Measurements from ENCODE around the gene PSTPIP1. TPM values are rescaled to one million over a fixed set of nuclear protein-coding genes. Genes with fewer than 3 reads are reported as not detected.

Gene PSTPIP1
- polyA plus RNA-seq, 1 donor from 2014 or later: not detected

DNA sequence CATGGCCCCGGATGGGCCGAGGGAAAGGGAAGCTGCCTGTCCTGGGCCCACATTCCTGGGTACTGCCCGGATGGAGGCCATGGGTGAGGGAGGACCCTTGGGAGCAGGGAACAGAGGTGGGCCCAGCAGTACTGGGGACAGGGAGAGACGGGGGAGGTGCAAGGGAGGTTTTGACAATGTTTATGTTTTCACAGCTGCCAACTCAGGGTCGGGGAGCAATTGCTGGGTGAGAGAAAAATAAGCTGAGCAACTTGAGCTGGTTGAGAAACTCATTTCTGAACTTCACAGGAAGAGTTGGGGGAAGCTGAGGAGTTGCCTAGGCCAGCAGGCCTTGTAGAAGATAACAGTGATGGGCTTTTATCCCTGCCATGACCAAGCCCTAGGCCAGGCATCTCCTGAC is 87.0 kb downstream of the PSTPIP1 start:
- no peaks in the 10 kb centered on the region for H3K9me2 ChIP-seq (ENCODE audit: insufficient read depth, low read length)
- H3K27ac ChIP-seq (ENCODE audit: low read length): no peak overlapping the region
- TF ChIP-seq TAF1 (IDR thresholded peaks at IDR 0.05; ENCODE audit: low read depth) (no peak), SMC3 (conservative IDR thresholded peaks at IDR 0.05; ENCODE audit: poor library complexity) (no peak), RAD21 (conservative IDR thresholded peaks at IDR 0.05) (no peak), EP300 (conservative IDR thresholded peaks at IDR 0.05; ENCODE audit: poor library complexity, severe bottlenecking) (no peak), EZH2 (IDR thresholded peaks at IDR 0.05; ENCODE audit: borderline replicate concordance, insufficient read depth, low read length, poor library complexity, severe bottlenecking) (no peak), POLR2AphosphoS5 (IDR thresholded peaks at IDR 0.05) (no peak)
- TF ChIP-seq, protein P1, sequence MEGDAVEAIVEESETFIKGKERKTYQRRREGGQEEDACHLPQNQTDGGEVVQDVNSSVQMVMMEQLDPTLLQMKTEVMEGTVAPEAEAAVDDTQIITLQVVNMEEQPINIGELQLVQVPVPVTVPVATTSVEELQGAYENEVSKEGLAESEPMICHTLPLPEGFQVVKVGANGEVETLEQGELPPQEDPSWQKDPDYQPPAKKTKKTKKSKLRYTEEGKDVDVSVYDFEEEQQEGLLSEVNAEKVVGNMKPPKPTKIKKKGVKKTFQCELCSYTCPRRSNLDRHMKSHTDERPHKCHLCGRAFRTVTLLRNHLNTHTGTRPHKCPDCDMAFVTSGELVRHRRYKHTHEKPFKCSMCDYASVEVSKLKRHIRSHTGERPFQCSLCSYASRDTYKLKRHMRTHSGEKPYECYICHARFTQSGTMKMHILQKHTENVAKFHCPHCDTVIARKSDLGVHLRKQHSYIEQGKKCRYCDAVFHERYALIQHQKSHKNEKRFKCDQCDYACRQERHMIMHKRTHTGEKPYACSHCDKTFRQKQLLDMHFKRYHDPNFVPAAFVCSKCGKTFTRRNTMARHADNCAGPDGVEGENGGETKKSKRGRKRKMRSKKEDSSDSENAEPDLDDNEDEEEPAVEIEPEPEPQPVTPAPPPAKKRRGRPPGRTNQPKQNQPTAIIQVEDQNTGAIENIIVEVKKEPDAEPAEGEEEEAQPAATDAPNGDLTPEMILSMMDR (IDR thresholded peaks at IDR 0.05; ENCODE audit: poor library complexity, severe bottlenecking): no peak
- TF ChIP-seq, protein P2, sequence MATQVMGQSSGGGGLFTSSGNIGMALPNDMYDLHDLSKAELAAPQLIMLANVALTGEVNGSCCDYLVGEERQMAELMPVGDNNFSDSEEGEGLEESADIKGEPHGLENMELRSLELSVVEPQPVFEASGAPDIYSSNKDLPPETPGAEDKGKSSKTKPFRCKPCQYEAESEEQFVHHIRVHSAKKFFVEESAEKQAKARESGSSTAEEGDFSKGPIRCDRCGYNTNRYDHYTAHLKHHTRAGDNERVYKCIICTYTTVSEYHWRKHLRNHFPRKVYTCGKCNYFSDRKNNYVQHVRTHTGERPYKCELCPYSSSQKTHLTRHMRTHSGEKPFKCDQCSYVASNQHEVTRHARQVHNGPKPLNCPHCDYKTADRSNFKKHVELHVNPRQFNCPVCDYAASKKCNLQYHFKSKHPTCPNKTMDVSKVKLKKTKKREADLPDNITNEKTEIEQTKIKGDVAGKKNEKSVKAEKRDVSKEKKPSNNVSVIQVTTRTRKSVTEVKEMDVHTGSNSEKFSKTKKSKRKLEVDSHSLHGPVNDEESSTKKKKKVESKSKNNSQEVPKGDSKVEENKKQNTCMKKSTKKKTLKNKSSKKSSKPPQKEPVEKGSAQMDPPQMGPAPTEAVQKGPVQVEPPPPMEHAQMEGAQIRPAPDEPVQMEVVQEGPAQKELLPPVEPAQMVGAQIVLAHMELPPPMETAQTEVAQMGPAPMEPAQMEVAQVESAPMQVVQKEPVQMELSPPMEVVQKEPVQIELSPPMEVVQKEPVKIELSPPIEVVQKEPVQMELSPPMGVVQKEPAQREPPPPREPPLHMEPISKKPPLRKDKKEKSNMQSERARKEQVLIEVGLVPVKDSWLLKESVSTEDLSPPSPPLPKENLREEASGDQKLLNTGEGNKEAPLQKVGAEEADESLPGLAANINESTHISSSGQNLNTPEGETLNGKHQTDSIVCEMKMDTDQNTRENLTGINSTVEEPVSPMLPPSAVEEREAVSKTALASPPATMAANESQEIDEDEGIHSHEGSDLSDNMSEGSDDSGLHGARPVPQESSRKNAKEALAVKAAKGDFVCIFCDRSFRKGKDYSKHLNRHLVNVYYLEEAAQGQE (IDR thresholded peaks at IDR 0.05; ENCODE audit: borderline replicate concordance): no peak

DNA sequence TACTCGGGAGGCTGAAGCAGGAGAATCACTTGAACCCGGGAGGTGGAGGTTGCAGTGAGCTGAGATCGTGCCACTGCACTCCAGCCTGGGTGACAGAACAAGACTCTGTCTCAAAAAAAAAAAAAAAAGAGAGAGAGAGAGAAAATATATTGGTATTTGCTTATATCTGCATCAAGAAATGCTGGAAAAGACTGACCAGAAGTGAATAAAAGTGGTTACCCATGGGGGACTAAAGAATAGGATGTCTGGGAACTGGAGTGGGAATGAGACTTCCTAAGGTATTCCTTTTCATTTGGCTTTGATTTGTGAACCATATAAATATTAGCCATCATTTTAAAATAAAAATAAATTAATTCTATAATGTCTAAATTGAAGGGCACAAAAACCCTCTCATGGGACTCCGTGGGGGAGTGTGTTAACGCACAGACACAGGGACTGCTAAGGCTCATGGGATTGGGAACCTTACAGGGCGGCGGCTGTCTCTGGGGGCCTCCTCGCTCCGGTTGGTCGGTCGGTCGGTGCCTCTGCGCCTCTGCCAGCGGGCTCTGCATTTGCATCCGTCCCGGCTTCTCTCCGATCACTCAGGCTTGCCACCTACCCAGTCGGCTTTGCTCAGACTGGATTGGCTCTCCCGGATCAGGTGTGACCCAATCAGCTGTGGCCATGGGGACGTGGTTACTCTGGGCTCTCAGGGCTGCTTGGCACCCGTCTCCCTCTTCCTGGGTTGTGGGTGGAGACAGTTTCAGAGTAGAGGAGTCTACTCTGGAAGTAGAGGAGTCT is 88.6 kb downstream of the PSTPIP1 start:
- no peaks in the 10 kb centered on the region for H3K36me3 ChIP-seq (ENCODE audit: insufficient read depth, low read length)
- no peaks in the 10 kb centered on the region for H3F3A ChIP-seq (ENCODE audit: insufficient read depth, low read length, poor library complexity, severe bottlenecking)
- TF ChIP-seq RAD21 (conservative IDR thresholded peaks at IDR 0.05): no peak
- TF ChIP-seq MXI1 (conservative IDR thresholded peaks at IDR 0.05; ENCODE audit: poor library complexity, severe bottlenecking): no peak
- no peak for TF ChIP-seq SMC3 (conservative IDR thresholded peaks at IDR 0.05; ENCODE audit: poor library complexity)
- no peak for TF ChIP-seq EZH2 (IDR thresholded peaks at IDR 0.05; ENCODE audit: borderline replicate concordance, insufficient read depth, low read length, poor library complexity, severe bottlenecking)
- H3K4me2 ChIP-seq (ENCODE audit: low read length): no peak overlapping the region
- no peak overlapping the region for H3K9ac ChIP-seq (ENCODE audit: low read length)
- no peaks in the 10 kb centered on the region for H3K9me2 ChIP-seq (ENCODE audit: insufficient read depth, low read length)
- no peaks in the 10 kb centered on the region for H3K27me3 ChIP-seq (ENCODE audit: insufficient read depth, low read depth, low read length)
- no peak overlapping the region for H2AFZ ChIP-seq (ENCODE audit: low read depth, low read length)
- peak overlapping the region; percentile 33 for H3K4me3 ChIP-seq (ENCODE audit: low read length)
- no peaks in the 10 kb centered on the region for H3K79me2 ChIP-seq (replicated peaks; ENCODE audit: insufficient read depth, low read length)
- no peaks in the 10 kb centered on the region for H3K9me3 ChIP-seq (ENCODE audit: low read length)
- no peak overlapping the region for H3K27ac ChIP-seq (ENCODE audit: low read length)
- no peaks in the 10 kb centered on the region for H4K20me1 ChIP-seq (ENCODE audit: insufficient read depth)

More for the DNA sequence above, 87.0 kb downstream of the PSTPIP1 start:
- Histone ChIP-seq H3F3A (ENCODE audit: insufficient read depth, low read length, poor library complexity, severe bottlenecking) (no peaks in the 10 kb centered on the region), H4K20me1 (ENCODE audit: insufficient read depth) (no peaks in the 10 kb centered on the region), H3K9me3 (ENCODE audit: low read length) (no peaks in the 10 kb centered on the region), H3K36me3 (ENCODE audit: insufficient read depth, low read length) (no peaks in the 10 kb centered on the region), H3K79me2 (replicated peaks; ENCODE audit: insufficient read depth, low read length) (no peaks in the 10 kb centered on the region), H3K4me2 (ENCODE audit: low read length) (no peak overlapping the region), H3K9ac (ENCODE audit: low read length) (no peak overlapping the region), H2AFZ (ENCODE audit: low read depth, low read length) (no peak overlapping the region), H3K4me3 (ENCODE audit: low read length) (no peak overlapping the region), H3K27me3 (ENCODE audit: insufficient read depth, low read depth, low read length) (no peaks in the 10 kb centered on the region)

All from neural cell (in vitro differentiated cells).